ENCODE measurements around the gene BCL2L15.

DNA sequence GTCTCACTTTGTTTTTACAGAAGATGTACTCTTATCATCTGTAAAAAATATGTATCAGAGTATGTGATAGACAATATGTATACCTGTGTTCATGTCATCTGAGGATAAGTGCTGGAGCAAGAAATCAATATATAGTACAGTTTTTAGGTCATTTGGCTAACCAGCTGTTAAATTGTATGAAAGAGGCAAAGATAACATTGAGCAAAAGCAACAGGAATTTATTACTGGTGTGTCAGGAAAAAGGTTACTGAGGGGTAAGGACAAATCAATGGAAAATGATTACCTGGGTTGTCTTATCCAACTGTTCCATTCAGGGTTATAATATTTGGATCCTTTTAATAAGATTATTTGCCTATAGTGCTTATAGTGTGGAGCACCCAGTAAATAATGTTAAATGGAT is 46.6 kb upstream of the BCL2L15 start:
- no peak for TF ChIP-seq GATA2 (IDR thresholded peaks at IDR 0.05; ENCODE audit: low read depth, low read length)
- no peak for TF ChIP-seq GATA3 (IDR thresholded peaks at IDR 0.05; ENCODE audit: low read depth, low read length)
